ENCODE data around the gene TNFRSF1A.

Gene TNFRSF1A

GRCh38 chr12:6307529-6307928 lies 34.3 kb downstream of the TNFRSF1A start:
- in situ Hi-C loops (cut with MboI; ENCODE audit: low sequenced_read_pairs) = no loop called here

- in situ Hi-C loops (cut with MboI; ENCODE audit: low sequenced_read_pairs) = no loop called here
Observed at GRCh38 chr12:6306599-6307220, 35.2 kb downstream of the TNFRSF1A start.

GRCh38 chr12:6306151-6306550 lies 35.7 kb downstream of the TNFRSF1A start:
- in situ Hi-C loops (cut with MboI; ENCODE audit: low sequenced_read_pairs) = no loop called here

- in situ Hi-C loops (cut with MboI; ENCODE audit: low sequenced_read_pairs) = no loop called here
Observed at GRCh38 chr12:6303071-6303470, 38.8 kb downstream of the TNFRSF1A start.

- in situ Hi-C loops (cut with MboI; ENCODE audit: low sequenced_read_pairs) = no loop called here
Observed at GRCh38 chr12:6302621-6303020, 39.3 kb downstream of the TNFRSF1A start.

GRCh38 chr12:6301721-6302120 lies 40.2 kb downstream of the TNFRSF1A start:
- in situ Hi-C loops (cut with MboI; ENCODE audit: low sequenced_read_pairs) = no loop called here

- in situ Hi-C loops (cut with MboI; ENCODE audit: low sequenced_read_pairs) = no loop called here
Observed at GRCh38 chr12:6297170-6297569, 44.7 kb downstream of the TNFRSF1A start.

GRCh38 chr12:6295094-6295811 lies 46.6 kb downstream of the TNFRSF1A start:
- in situ Hi-C loops (cut with MboI; ENCODE audit: low sequenced_read_pairs) = no loop called here

GRCh38 chr12:6294156-6295093 lies 47.5 kb downstream of the TNFRSF1A start:
- in situ Hi-C loops (cut with MboI; ENCODE audit: low sequenced_read_pairs) = no loop called here

GRCh38 chr12:6292606-6293005 lies 49.3 kb downstream of the TNFRSF1A start:
- in situ Hi-C loops (cut with MboI; ENCODE audit: low sequenced_read_pairs) = no loop called here

- in situ Hi-C loops (cut with MboI; ENCODE audit: low sequenced_read_pairs) = loop anchor here (5.0 kb wide), 1 partner anchor 223 kb away; no protein-coding TSS in a partner anchor
Observed at GRCh38 chr12:6289906-6290305, 52.0 kb downstream of the TNFRSF1A start.

- in situ Hi-C loops (cut with MboI; ENCODE audit: low sequenced_read_pairs) = loop anchor here (5.0 kb wide), 1 partner anchor 222 kb away; no protein-coding TSS in a partner anchor
Observed at GRCh38 chr12:6289081-6289480, 52.8 kb downstream of the TNFRSF1A start.

GRCh38 chr12:6288235-6288634 lies 53.6 kb downstream of the TNFRSF1A start:
- in situ Hi-C loops (cut with MboI; ENCODE audit: low sequenced_read_pairs) = loop anchor here (5.0 kb wide), 1 partner anchor 221 kb away; no protein-coding TSS in a partner anchor

- in situ Hi-C loops (cut with MboI; ENCODE audit: low sequenced_read_pairs) = loop anchor here (5.0 kb wide), 1 partner anchor 218 kb away; no protein-coding TSS in a partner anchor
Observed at GRCh38 chr12:6285532-6286306, 56.2 kb downstream of the TNFRSF1A start.

GRCh38 chr12:6285063-6285477 lies 56.8 kb downstream of the TNFRSF1A start:
- in situ Hi-C loops (cut with MboI; ENCODE audit: low sequenced_read_pairs) = loop anchor here (5.0 kb wide), 1 partner anchor 218 kb away; no protein-coding TSS in a partner anchor

GRCh38 chr12:6284273-6284672 lies 57.6 kb downstream of the TNFRSF1A start:
- in situ Hi-C loops (cut with MboI; ENCODE audit: low sequenced_read_pairs) = no loop called here

- in situ Hi-C loops (cut with MboI; ENCODE audit: low sequenced_read_pairs) = no loop called here
Observed at GRCh38 chr12:6282453-6282840, 59.4 kb downstream of the TNFRSF1A start.

GRCh38 chr12:6281081-6281809 lies 60.6 kb downstream of the TNFRSF1A start:
- in situ Hi-C loops (cut with MboI; ENCODE audit: low sequenced_read_pairs) = no loop called here

- in situ Hi-C loops (cut with MboI; ENCODE audit: low sequenced_read_pairs) = no loop called here
Observed at GRCh38 chr12:6280672-6281071, 61.2 kb downstream of the TNFRSF1A start.

GRCh38 chr12:6280053-6280469 lies 61.8 kb downstream of the TNFRSF1A start:
- in situ Hi-C loops (cut with MboI; ENCODE audit: low sequenced_read_pairs) = no loop called here
